Esophagus muscularis mucosa (tissue), 4 donors: ENCODE measurements around the gene PRR35. TPM values are rescaled to one million over a fixed set of nuclear protein-coding genes. Genes with fewer than 3 reads are reported as not detected.

ENCODE experiments used
- DNase-seq: peaks from one replicate; pipeline ENCODE4 v3.0.0-alpha.2; 2017; ENCODE audit errors: extremely low spot score
- H3K27ac ChIP-seq, 4 donors: fragments of 200-600 bp; sonication (generic); replicated peaks in 1 of 4; 1 replicate in 3 of 4; 2 replicates in 1 of 4; pipeline ENCODE4 v1.5.1; 2016 to 2019; ENCODE audit warnings: mild to moderate bottlenecking in 1 of 4
- H3K27me3 ChIP-seq, 4 donors: fragments of 200-600 bp; sonication (generic); one replicate each; pipeline versions ENCODE4 v1.5.1 to v1.6.0; 2016 to 2019
- H3K36me3 ChIP-seq, 4 donors: fragments of 200-600 bp; sonication (generic); one replicate each; pipeline ENCODE4 v1.5.1; 2016 to 2019
- H3K4me1 ChIP-seq, 4 donors: fragments of 200-600 bp; sonication (generic); one replicate each; pipeline ENCODE4 v1.5.1; 2016 to 2019
- H3K4me3 ChIP-seq, 4 donors: fragments of 200-600 bp; sonication (generic); 1 replicate in 2 of 4; 2 replicates in 2 of 4; pipeline ENCODE4 v1.5.1; 2016 to 2019; ENCODE audit warnings: mild to moderate bottlenecking in 4 of 4, moderate library complexity in 1 of 4
- H3K9me3 ChIP-seq, 4 donors: fragments of 200-600 bp; sonication (generic); 1 replicate in 3 of 4; 2 replicates in 1 of 4; pipeline ENCODE4 v1.5.1; 2016 to 2019
- EP300 ChIP-seq: sonication (generic); formaldehyde crosslinking; IDR thresholded peaks from one replicate; pipeline ENCODE4 v1.6.1; 2017; ENCODE audit warnings: antibody characterized with exemption
- POLR2A ChIP-seq: fragments of 450-650 bp; IDR thresholded peaks from one replicate; pipeline ENCODE4 v1.6.1; 2017; ENCODE audit warnings: antibody characterized with exemption, moderate library complexity, mild to moderate bottlenecking, low read depth
- POLR2AphosphoS5 ChIP-seq, 2 donors: sonication (generic); formaldehyde crosslinking; IDR thresholded peaks; one replicate each; pipeline ENCODE4 v1.6.1; 2017; ENCODE audit warnings: antibody characterized with exemption in 2 of 2
- WGBS: methylation state at CpG from one replicate; pipeline ENCODE4 v1.1.5; 2018; 5-methylcytosine and 5-hydroxymethylcytosine counted together
- intact Hi-C: fragments of 100-400 bp; cut with DNase I; formaldehyde crosslinking; loops from one replicate; pipeline ENCODE4 v1.15.1; 2023
- total RNA-seq, 4 donors: library from RNA; depleted of rRNA; stranded (reverse); fragments of >200 nt; gene quantifications; one replicate each; pipeline versions ENCODE4 v1.1.0 to v1.2.1, GENCODE V29; 2016
- TF ChIP-seq, protein P1 (sequence below), 3 experiments: fragments of 200-600 bp in 2 of 3; fragments of 450-650 bp in 1 of 3; sonication (generic) in 2 of 3; IDR thresholded peaks; one replicate each; pipeline ENCODE4 v1.5.1; 2017 to 2019; ENCODE audit warnings: antibody characterized with exemption in 3 of 3, mild to moderate bottlenecking in 2 of 3, moderate library complexity in 1 of 3

PRR35 gene
- total RNA-seq, 4 donors from 2014 or later: not detected

- H3K4me3 ChIP-seq: no peak overlapping the region
- 60% methylated on average over 1 of the region's 15 CpGs for WGBS
- no peak for DNase-seq
- H3K4me1 ChIP-seq: peaks cover 4 to 21% (median 14%) of the 10 kb centered on the region in 4 donors
- no peak overlapping the region for H3K27ac ChIP-seq
- peaks cover 0 to 3% (median 2%) of the 10 kb centered on the region in 4 donors for H3K36me3 ChIP-seq
- intact Hi-C loops: no loop called here
- peaks cover 0 to 65% (median 17%) of the 10 kb centered on the region in 4 donors for H3K27me3 ChIP-seq
- no peaks in the 10 kb centered on the region for H3K9me3 ChIP-seq
- TF ChIP-seq POLR2A: no peak
- no peak for TF ChIP-seq POLR2AphosphoS5 (IDR thresholded peaks at IDR 0.05)
- TF ChIP-seq EP300: no peak
- TF ChIP-seq, protein P1, sequence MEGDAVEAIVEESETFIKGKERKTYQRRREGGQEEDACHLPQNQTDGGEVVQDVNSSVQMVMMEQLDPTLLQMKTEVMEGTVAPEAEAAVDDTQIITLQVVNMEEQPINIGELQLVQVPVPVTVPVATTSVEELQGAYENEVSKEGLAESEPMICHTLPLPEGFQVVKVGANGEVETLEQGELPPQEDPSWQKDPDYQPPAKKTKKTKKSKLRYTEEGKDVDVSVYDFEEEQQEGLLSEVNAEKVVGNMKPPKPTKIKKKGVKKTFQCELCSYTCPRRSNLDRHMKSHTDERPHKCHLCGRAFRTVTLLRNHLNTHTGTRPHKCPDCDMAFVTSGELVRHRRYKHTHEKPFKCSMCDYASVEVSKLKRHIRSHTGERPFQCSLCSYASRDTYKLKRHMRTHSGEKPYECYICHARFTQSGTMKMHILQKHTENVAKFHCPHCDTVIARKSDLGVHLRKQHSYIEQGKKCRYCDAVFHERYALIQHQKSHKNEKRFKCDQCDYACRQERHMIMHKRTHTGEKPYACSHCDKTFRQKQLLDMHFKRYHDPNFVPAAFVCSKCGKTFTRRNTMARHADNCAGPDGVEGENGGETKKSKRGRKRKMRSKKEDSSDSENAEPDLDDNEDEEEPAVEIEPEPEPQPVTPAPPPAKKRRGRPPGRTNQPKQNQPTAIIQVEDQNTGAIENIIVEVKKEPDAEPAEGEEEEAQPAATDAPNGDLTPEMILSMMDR (IDR thresholded peaks at IDR 0.05): no peak
These were observed 1.2 kb upstream of the PRR35 start for GRCh38 chr16:559021-559380.

- 19% methylated on average over 15 of the region's 62 CpGs for whole genome bisulfite sequencing
- Histone ChIP-seq H3K27ac (no peak overlapping the region), H3K9me3 (no peaks in the 10 kb centered on the region), H3K36me3 (no peaks in the 10 kb centered on the region), H3K4me3 (peak overlapping the region in 1 of 4 donors; percentile 20), H3K4me1 (peaks cover 4 to 21% (median 14%) of the 10 kb centered on the region in 4 donors), H3K27me3 (peaks cover 0 to 71% (median 17%) of the 10 kb centered on the region in 4 donors)
- TF ChIP-seq EP300 (no peak), POLR2AphosphoS5 (IDR thresholded peaks at IDR 0.05) (no peak), POLR2A (no peak)
- TF ChIP-seq, protein P1 (IDR thresholded peaks at IDR 0.05): no peak
- no peak for DNase-seq
- intact Hi-C loops: no loop called here
These were observed 587 bp upstream of the PRR35 start for GRCh38 chr16:559411-560203.

GRCh38 chr16:560701-561412 is 663 bp downstream of the PRR35 start:
- Histone ChIP-seq H3K27me3 (peaks cover 0 to 79% (median 17%) of the 10 kb centered on the region in 4 donors), H3K4me3 (peak overlapping the region in 1 of 4 donors; percentile 35), H3K36me3 (no peaks in the 10 kb centered on the region), H3K9me3 (no peaks in the 10 kb centered on the region), H3K27ac (no peak overlapping the region), H3K4me1 (peaks cover 9 to 33% (median 22%) of the 10 kb centered on the region in 4 donors)
- DNase-seq: no peak
- no peak for TF ChIP-seq POLR2A
- TF ChIP-seq, protein P1 (IDR thresholded peaks at IDR 0.05): no peak
- 40% methylated on average over 3 of the region's 54 CpGs for WGBS
- intact Hi-C loops: no loop called here

DNA sequence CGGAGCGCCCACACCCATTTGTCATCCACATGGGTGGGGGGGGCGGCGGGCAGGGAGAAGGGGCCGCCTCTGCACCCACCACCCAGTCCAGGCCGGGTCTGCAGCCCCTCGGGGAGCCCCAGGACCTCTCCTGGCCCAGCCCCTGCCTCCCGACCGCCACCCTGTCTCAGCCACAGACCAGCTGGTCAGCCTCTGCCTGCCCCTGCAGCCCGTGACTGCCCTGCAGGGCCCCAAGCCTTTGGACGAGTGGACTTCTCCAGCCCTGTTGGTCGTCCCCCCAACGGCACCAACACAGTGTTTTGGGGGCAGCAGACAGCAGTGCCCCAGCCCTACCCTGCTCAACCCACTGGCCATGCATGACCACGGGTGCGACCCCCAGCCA is 1.2 kb downstream of the PRR35 start:
- Histone ChIP-seq H3K4me1 (peaks cover 14 to 38% (median 28%) of the 10 kb centered on the region in 4 donors), H3K4me3 (no peak overlapping the region), H3K9me3 (no peaks in the 10 kb centered on the region), H3K36me3 (no peaks in the 10 kb centered on the region), H3K27me3 (peaks cover 0 to 81% (median 17%) of the 10 kb centered on the region in 4 donors), H3K27ac (no peak overlapping the region)
- no peak for DNase-seq
- intact Hi-C loops: no loop called here
- TF ChIP-seq, protein P1 (IDR thresholded peaks at IDR 0.05): no peak
- no peak for TF ChIP-seq POLR2A
- TF ChIP-seq EP300: no peak
- no peak for TF ChIP-seq POLR2AphosphoS5 (IDR thresholded peaks at IDR 0.05)
- WGBS: 68% methylated on average over 10 of the region's 15 CpGs
